OCI-LY3 (cell line): ENCODE results near the gene NBEA.

Source experiments
- CTCF ChIP-seq: fragments of 200-600, 300-600 bp; sonication (generic); IDR thresholded peaks from 2 replicates; pipeline ENCODE4 v1.5.1; 2014; ENCODE audit warnings: antibody characterized with exemption, low read length, low read depth
- EZH2phosphoT487 ChIP-seq: fragments of 200-600 bp; shearing (Covaris generic); IDR thresholded peaks from 2 replicates; pipeline ENCODE4 v1.6.1; 2018; ENCODE audit warnings: antibody characterized with exemption, mixed run types, low read depth

DNA sequence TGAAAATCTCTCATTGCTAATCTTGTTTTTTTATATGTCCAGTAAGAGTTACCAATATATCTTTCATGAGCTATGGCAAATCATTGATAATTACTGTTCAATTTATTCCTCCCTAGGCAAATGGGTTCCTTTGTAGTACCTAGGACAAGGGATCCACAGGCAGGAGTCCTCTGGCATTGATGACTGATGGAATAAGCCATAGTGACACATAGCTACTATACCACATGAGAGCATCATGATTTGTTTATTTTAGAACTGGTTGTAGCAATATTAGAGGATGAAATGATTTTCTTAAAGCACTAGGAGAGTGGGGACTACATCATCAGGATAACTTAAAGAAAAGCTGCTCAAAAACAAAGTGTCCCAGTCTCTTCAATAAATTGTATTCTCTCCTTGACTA is 556.2 kb downstream of the NBEA start:
- TF ChIP-seq CTCF, result no peak
- TF ChIP-seq EZH2phosphoT487, result no peak
